Activated naive CD4-positive, alpha-beta T cell treated with anti-CD3 and anti-CD28 coated beads, Interleukin-2, amount 50 U/mL, for 72 hours (primary cell): ENCODE measurements around the gene ALOX5AP. TPM values are rescaled to one million over a fixed set of nuclear protein-coding genes. Genes with fewer than 3 reads are reported as not detected.
A peak's percentile ranks its signal among the peaks of the same experiment; 100 is the strongest.
"Not testable (repeated sequence)": the region's sequence is repeated elsewhere in the genome, so short reads cannot be mapped to it uniquely, and the experiment has no call there.

Source experiments
- ATAC-seq, 2 donors: fragments of 150-1000 bp; cut with Tn5 transposase; 2 replicates each; pipeline ENCODE4 v1.10.0; 2021; ENCODE audit warnings: mild to moderate bottlenecking in 2 of 2, moderate library complexity in 2 of 2
- DNase-seq, 2 donors: peaks; one replicate each; pipeline ENCODE4 v3.0.0; 2021 to 2022; ENCODE audit warnings: low spot score in 2 of 2
- H3K27ac Mint-ChIP-seq, 2 donors: one replicate each; pipeline ENCODE4 v1.8.0; 2022; ENCODE audit warnings: mild to moderate bottlenecking in 2 of 2, mixed read lengths in 2 of 2
- H3K36me3 Mint-ChIP-seq, 2 donors: one replicate each; pipeline ENCODE4 v1.8.0; 2022; ENCODE audit warnings: mixed read lengths in 2 of 2
- H3K9me3 Mint-ChIP-seq, 2 donors: one replicate each; pipeline ENCODE4 v1.8.0; 2022; ENCODE audit warnings: mixed read lengths in 2 of 2
- total RNA-seq, 2 donors: library from RNA; stranded (reverse); gene quantifications; one replicate each; pipeline ENCODE4 v1.2.3, GENCODE V29; 2022

The ALOX5AP gene
- total RNA-seq, 2 donors from 2014 or later, result 11.5 to 36.2 TPM

GRCh38 chr13:30744056-30744680 is 8.8 kb downstream of the ALOX5AP start:
- H3K9me3 Mint-ChIP-seq, result no peaks in the 10 kb centered on the region
- DNase-seq (peak; percentile 78 to 89), ATAC-seq (peak; percentile 84 to 89)
- peak overlapping the region in 1 of 2 donors; percentile 52 for H3K27ac Mint-ChIP-seq
- peaks cover 22 to 31% of the 10 kb centered on the region in 2 donors for H3K36me3 Mint-ChIP-seq

DNA sequence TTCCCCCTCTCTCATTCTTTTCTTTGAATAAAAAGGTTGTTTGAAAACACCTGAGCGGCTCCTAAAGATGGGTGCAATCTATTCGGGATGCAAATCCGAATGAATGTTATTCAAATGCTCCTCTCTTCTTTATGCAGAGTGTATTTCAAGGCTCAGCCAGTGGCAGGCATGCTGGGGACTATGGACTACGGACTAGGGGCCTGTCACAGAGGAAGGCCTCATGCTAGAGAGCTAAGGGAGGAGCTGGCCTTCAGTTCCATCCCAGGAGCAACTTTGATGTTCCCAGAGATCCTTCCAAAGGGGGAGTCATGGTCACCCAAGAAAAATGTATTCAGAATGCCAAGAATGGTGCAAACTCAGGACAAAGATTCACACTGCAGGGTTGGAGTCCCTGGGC is 9.3 kb downstream of the ALOX5AP start:
- Mint-ChIP-seq H3K36me3 (peaks cover 22 to 31% of the 10 kb centered on the region in 2 donors), H3K27ac (peak overlapping the region in 1 of 2 donors; percentile 52), H3K9me3 (no peaks in the 10 kb centered on the region)
- DNase-seq (no peak), ATAC-seq (no peak)

DNA sequence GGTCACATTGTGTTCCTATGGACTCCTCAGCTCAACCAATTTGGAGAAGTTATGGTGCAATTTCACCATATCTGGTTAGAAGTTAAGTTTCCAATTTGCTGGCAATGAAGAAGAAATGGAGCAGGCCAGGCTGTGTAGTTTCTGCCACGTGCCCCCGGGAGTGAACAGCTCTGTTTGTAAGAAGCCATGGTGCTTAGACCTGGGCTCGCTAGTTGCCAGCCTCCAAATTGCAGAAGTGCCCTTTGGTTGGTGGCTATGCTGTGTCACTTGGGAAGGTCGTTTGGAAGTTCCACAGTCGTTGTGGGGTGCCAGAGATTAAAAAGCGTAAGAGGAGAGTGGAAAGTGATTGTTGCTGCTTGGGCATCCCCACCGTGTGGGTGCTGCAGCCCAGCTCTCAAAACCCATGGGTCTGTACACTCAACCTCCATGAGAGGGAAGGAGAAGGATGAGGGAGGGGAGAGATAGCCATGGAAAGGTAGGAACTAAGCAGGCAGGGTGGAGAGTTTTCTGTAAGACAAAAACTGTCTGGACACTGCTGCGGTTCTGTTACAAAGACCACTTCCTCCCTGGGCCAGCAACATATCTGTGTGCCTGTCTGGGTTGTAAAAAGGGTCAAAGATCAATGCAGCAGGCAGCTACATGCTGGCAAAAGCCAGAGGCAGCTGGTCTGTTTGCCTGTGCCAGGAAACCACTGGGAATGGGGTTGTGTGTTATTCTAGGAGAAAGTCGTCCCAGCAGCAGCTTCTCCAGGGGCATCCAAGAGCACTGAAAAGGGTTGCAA is 10.8 kb downstream of the ALOX5AP start:
- Mint-ChIP-seq H3K9me3 (peaks cover 0 to 6% of the 10 kb centered on the region in 2 donors), H3K36me3 (peaks cover 33 to 39% of the 10 kb centered on the region in 2 donors), H3K27ac (no peak overlapping the region)
- no peak for DNase-seq
- no peak for ATAC-seq

GRCh38 chr13:30746791-30747190 is 11.4 kb downstream of the ALOX5AP start:
- H3K9me3 Mint-ChIP-seq, result peaks cover 0 to 6% of the 10 kb centered on the region in 2 donors

DNA sequence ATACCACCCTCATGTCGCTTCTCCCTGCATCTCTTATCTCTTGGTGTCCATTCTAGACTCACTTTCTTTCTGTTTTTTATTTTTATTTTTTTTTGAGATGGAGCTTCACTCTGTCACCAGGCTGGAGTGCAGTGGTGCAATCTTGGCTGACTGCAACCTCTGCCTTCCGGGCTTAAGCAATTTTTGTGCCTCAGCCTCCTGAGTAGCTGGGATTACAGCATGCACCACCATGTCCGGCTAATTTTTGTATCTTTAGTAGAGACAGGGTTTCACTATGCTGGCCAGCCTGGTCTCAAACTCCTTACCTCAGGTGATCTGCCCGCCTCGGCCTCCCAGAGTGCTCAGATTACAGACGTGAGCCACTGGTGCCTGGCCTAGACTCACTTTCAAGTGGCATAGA is 12.5 kb downstream of the ALOX5AP start:
- H3K9me3 Mint-ChIP-seq, result not testable (repeated sequence)
- peaks cover 41 to 43% of the 10 kb centered on the region in 2 donors for H3K36me3 Mint-ChIP-seq

More at GRCh38 chr13:30746791-30747190, 11.4 kb downstream of the ALOX5AP start:
- DNase-seq, result no peak
- Mint-ChIP-seq H3K27ac (no peak overlapping the region), H3K36me3 (peaks cover 40 to 41% of the 10 kb centered on the region in 2 donors)
- ATAC-seq, result no peak

DNA sequence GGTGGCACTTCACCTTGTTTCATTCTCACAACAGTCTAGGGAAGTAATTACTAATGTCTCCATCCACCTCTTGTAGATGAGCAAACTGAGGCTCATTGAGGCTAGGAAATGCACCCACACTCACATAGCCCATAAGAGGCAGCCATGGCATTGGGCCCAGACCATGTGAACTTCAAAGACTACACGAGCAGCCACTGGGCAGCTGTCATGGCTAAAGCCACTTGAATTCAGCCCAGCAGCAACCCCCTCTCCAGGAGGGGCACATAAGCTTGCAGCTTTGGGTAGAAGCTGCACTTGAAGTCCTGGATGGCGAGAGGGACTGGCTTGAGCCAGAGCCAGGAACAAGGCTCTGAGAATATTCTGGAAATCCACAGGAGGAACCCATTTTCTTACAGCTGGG is 13.4 kb downstream of the ALOX5AP start:
- peaks cover 33 to 35% of the 10 kb centered on the region in 2 donors for H3K36me3 Mint-ChIP-seq
- ATAC-seq (no peak), DNase-seq (no peak)
- peaks cover 0 to 6% of the 10 kb centered on the region in 2 donors for H3K9me3 Mint-ChIP-seq
- H3K27ac Mint-ChIP-seq, result no peak overlapping the region

More for the DNA sequence above, 12.5 kb downstream of the ALOX5AP start:
- not testable (repeated sequence) for ATAC-seq, H3K27ac Mint-ChIP-seq, DNase-seq

DNA sequence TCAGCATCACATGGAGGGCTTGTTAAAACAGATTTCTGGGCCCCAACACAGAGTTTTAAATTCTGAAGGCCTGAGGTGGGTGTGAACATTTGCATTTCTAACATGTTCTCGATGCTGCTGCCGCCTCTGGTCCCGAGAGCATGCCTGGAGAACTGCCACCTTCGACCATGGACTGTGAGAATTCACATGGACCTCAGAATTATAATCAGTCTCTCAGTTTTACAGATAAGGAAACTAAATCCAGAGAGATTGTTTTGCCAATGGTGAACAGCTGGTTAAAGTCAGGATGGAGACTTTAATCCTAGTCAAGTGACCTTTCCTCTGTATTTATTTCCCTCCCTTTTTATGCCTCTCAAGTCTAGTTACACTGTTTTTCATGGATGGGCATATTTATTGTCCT is 14.7 kb downstream of the ALOX5AP start:
- Mint-ChIP-seq H3K27ac (no peak overlapping the region), H3K9me3 (peaks cover 0 to 6% of the 10 kb centered on the region in 2 donors), H3K36me3 (peaks cover 32 to 34% of the 10 kb centered on the region in 2 donors)
- ATAC-seq, result no peak
- no peak for DNase-seq

DNA sequence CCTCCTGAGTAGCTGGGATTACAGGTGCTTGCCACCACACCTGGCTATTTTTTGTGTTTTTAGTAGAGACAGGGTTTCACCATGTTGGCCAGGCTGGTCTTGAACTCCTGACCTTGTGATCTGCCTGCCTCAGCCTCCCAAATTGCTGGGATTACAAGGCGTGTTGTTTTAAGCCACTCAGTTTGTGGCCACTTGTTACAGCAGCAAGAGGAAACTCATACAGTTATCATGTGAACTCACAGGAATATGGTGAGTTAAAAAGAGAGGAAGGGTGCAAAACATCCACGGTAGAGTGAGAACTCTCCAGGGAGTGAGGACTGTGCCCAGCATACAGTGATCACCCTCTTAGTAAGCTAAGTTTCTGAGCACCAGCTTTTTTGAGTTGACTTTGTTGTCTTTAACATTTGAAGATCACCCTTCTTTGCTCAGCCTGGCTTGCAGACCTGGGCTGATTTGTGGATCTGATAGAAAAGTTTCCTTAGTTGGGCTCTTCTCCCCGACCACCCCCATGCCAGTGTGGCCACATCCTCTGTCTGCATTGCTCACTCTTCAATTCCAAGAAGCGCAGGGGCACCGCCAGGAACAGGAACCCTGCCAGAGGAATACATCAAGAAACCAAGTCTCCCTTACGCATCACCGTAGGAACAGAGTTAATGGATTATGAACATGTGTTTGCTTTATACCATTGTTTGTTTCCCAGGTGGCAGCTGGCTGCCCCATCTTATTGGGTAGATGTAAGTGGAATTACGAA is 16.0 kb downstream of the ALOX5AP start:
- ATAC-seq (no peak), DNase-seq (no peak)
- H3K27ac Mint-ChIP-seq, result no peak overlapping the region
- H3K36me3 Mint-ChIP-seq, result peaks cover 20 to 21% of the 10 kb centered on the region in 2 donors
- H3K9me3 Mint-ChIP-seq, result peaks cover 0 to 6% of the 10 kb centered on the region in 2 donors

GRCh38 chr13:30752201-30752797 is 17.0 kb downstream of the ALOX5AP start:
- no peak overlapping the region for H3K27ac Mint-ChIP-seq
- peaks cover 0 to 6% of the 10 kb centered on the region in 2 donors for H3K9me3 Mint-ChIP-seq
- DNase-seq, result no peak
- ATAC-seq, result no peak
- H3K36me3 Mint-ChIP-seq, result peaks cover 16 to 21% of the 10 kb centered on the region in 2 donors

DNA sequence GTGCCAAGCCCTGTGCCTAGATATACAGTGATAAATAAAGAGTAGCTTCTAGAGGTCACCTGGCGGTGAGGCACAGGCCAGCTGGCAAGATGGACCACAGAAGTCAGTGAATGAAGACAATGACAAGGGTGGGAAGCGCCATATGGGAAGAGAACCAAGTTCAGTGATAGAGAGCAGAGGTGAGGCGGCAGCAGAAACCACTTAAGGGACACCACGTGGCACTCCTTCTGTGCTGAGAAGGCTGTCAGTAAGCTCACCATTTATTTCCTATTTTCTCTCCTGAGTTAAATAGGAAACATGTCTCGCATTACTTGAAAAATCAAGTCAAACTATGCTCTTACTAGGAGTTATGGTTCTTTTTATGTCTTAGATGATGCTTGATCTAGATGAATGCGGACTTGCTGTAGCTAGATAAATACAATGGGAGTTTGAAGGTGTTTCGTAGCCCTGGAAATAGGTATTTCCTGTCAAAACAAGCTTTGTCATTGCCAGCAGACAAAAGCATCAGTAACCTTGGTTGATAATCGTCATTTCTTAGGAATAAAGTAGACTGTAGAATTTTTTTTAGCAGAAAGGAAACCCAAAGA is 17.8 kb downstream of the ALOX5AP start:
- DNase-seq (no peak), ATAC-seq (no peak)
- Mint-ChIP-seq H3K9me3 (peaks cover 0 to 6% of the 10 kb centered on the region in 2 donors), H3K27ac (no peak overlapping the region), H3K36me3 (peaks cover 16 to 21% of the 10 kb centered on the region in 2 donors)

DNA sequence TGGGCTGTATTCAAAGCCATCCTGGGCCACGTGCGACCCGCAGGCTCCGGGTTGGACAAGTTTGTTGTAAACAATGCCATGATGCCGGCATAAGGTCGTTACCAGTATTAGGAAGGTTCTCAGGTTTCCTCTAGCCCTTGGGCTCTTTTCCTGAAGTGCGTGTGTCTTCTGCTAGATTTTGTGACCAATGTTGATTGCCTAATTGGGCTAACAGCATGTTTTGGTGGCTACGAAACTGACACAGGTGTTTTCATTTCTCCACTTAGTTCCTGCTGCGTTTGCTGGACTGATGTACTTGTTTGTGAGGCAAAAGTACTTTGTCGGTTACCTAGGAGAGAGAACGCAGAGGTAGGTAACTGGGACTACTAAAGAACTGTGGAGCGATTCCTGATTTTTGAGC is 20.3 kb downstream of the ALOX5AP start:
- H3K27ac Mint-ChIP-seq, result no peak overlapping the region
- no peak for DNase-seq
- peaks cover 6 to 15% of the 10 kb centered on the region in 2 donors for H3K36me3 Mint-ChIP-seq
- ATAC-seq, result no peak
- peaks cover 0 to under 1% of the 10 kb centered on the region in 2 donors for H3K9me3 Mint-ChIP-seq

DNA sequence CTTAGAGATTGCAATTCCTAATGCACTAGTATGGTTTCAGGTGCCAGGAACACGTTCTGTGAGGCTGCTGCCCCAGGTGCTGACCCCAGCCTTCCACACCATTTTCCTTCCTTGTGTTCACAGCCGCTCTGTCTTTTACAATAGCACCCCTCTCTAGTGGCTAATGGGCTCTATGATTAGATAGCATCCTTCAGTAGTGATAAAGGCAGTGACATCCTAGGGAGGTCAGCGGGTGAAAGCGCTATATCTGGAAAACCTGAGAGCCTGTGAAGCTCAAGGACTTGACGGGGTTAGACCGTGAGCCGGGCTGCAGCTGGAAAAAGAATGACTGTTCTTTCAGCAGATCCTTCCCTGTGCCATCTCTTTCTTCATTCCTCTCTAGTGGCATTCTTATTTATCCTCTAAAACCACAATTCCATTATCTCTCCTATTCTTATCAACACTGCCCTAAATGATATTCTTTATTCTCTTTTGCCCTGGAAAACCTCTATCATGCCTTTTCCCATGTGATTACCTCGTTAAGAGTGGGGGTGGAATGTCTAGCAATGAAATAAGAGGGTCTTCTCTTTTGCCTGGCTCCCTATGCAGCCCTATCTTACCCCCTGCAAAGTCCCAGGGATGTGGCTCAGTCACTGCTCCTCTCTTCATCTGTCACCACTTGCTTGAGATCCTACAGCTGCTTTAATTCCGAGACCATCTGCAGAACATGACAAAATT is 21.8 kb downstream of the ALOX5AP start:
- Mint-ChIP-seq H3K36me3 (peaks cover 0 to under 1% of the 10 kb centered on the region in 2 donors), H3K27ac (no peak overlapping the region), H3K9me3 (no peaks in the 10 kb centered on the region)
- ATAC-seq (no peak), DNase-seq (no peak)

DNA sequence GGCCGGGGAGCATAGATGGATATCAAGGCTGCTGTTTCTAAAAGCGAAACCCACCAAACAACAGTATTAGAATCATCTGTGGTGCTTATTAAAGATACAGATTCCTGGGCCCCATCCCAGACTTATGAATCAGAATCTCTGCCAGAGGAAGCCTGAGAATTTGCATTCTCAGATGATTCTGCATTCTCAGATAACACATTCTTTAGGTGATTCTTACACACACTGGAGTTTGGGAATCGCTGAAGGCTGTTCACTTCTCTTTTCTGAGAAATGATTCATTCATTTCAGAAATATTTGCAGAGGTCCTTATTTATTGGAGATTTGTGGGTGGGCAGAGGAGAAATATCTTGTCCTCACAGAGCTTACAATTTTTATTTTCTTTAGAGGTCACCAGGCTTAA is 24.4 kb downstream of the ALOX5AP start:
- Mint-ChIP-seq H3K36me3 (peaks cover 0 to 6% of the 10 kb centered on the region in 2 donors), H3K27ac (no peak overlapping the region), H3K9me3 (no peaks in the 10 kb centered on the region)
- no peak for ATAC-seq
- no peak for DNase-seq

DNA sequence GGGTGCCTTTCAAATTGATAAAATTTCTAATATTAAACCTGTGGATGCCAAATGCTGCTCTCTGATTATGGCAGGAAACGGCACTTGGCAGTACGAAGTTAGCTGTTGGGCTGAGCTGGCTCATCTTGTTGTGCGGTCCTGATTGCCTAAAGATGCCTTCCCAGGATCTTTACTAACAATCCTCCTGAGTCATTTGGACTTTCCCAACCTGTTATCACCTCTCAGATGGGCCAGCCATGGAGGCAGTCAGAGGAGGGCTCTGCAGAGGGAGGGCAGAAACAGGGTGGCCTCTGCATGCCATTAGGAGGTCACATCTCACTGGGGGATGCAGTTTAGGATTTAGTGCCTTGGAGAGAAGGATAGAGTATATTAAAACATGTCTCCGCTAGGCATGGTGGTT is 27.3 kb downstream of the ALOX5AP start:
- Mint-ChIP-seq H3K36me3 (peaks cover 0 to 6% of the 10 kb centered on the region in 2 donors), H3K9me3 (no peaks in the 10 kb centered on the region), H3K27ac (no peak overlapping the region)
- DNase-seq (no peak), ATAC-seq (no peak)

- no peak for ATAC-seq
- H3K9me3 Mint-ChIP-seq, result no peaks in the 10 kb centered on the region
Measured at GRCh38 chr13:30763786-30764413, 28.6 kb downstream of the ALOX5AP start.

More at GRCh38 chr13:30763786-30764413, 28.6 kb downstream of the ALOX5AP start:
- Mint-ChIP-seq H3K27ac (no peak overlapping the region), H3K36me3 (peaks cover 0 to 6% of the 10 kb centered on the region in 2 donors)
- no peak for DNase-seq
